Tibial nerve (tissue), 4 donors: ENCODE data around the gene ASIC4. TPM values are rescaled to one million over a fixed set of nuclear protein-coding genes. Genes with fewer than 3 reads are reported as not detected.
A peak's percentile ranks its signal among the peaks of the same experiment; 100 is the strongest.

Source experiments
- DNase-seq, 2 donors: peaks; one replicate each; pipeline ENCODE4 v3.0.0-alpha.2; 2019; ENCODE audit warnings: low spot score in 2 of 2
- H3K27ac ChIP-seq, 4 donors: fragments of 200-600 bp; sonication (generic) in 3 of 4; one replicate each; pipeline ENCODE4 v1.5.1; 2017 to 2019; ENCODE audit warnings: mild to moderate bottlenecking in 1 of 4
- H3K27me3 ChIP-seq, 2 donors: fragments of 200-600 bp; sonication (generic) in 1 of 2; one replicate each; pipeline versions ENCODE4 v1.5.1 to v1.6.0; 2017 to 2019
- H3K36me3 ChIP-seq, 3 donors: fragments of 200-600 bp; sonication (generic); one replicate each; pipeline ENCODE4 v1.5.1; 2018 to 2019
- H3K4me1 ChIP-seq, 4 donors: fragments of 200-600 bp; sonication (generic) in 3 of 4; one replicate each; pipeline ENCODE4 v1.5.1; 2017 to 2019
- H3K4me3 ChIP-seq, 4 donors: fragments of 200-600 bp; sonication (generic) in 3 of 4; one replicate each; pipeline ENCODE4 v1.5.1; 2017 to 2019; ENCODE audit warnings: mild to moderate bottlenecking in 1 of 4, moderate library complexity in 1 of 4
- H3K9me3 ChIP-seq, 4 donors: fragments of 200-600 bp; sonication (generic) in 3 of 4; one replicate each; pipeline ENCODE4 v1.5.1; 2017 to 2019
- CTCF ChIP-seq, 5 experiments: fragments of 200-600 bp in 3 of 5; fragments of 450-650 bp in 2 of 5; sonication (generic) in 3 of 5; IDR thresholded peaks; one replicate each; pipeline ENCODE4 v1.5.1; 2016 to 2019; ENCODE audit warnings: antibody characterized with exemption in 5 of 5, mild to moderate bottlenecking in 3 of 5, moderate library complexity in 2 of 5
- EP300 ChIP-seq, 2 donors: sonication (generic); formaldehyde crosslinking; IDR thresholded peaks; one replicate each; pipeline ENCODE4 v1.6.1; 2017; ENCODE audit warnings: antibody characterized with exemption in 2 of 2, mild to moderate bottlenecking in 1 of 2
- POLR2A ChIP-seq, 2 donors: fragments of 450-650 bp; IDR thresholded peaks; one replicate each; pipeline ENCODE4 v1.6.1; 2017; ENCODE audit warnings: antibody characterized with exemption in 2 of 2, mild to moderate bottlenecking in 2 of 2, moderate library complexity in 2 of 2
- WGBS, 2 donors: methylation state at CpG; one replicate each; pipeline ENCODE4 v1.1.5; 2018; 5-methylcytosine and 5-hydroxymethylcytosine counted together
- total RNA-seq, 4 donors: library from RNA; depleted of rRNA; stranded (reverse); fragments of >200 nt; gene quantifications; one replicate each; pipeline ENCODE4 v1.1.0, GENCODE V29; 2016

Gene ASIC4
- total RNA-seq, 4 donors from 2014 or later, result 0.42 to 3.0 TPM; not detected in 2

- peak; percentile 73 to 84 (median 80) for TF ChIP-seq CTCF (IDR thresholded peaks at IDR 0.05)
- TF ChIP-seq EP300 (IDR thresholded peaks at IDR 0.05), result no peak
- Histone ChIP-seq H3K36me3 (no peaks in the 10 kb centered on the region), H3K9me3 (no peaks in the 10 kb centered on the region), H3K27me3 (peaks cover 0 to 4% of the 10 kb centered on the region in 2 donors), H3K27ac (no peak overlapping the region), H3K4me1 (peaks cover 0 to 7% (median 0%) of the 10 kb centered on the region in 4 donors), H3K4me3 (no peak overlapping the region)
- WGBS, 2 donors, result 34 to 38% methylated on average over 13 to 14 of the region's 14 CpGs
- DNase-seq, result peak; percentile 49 to 52
Observed at GRCh38 chr2:219475697-219476651, 38.3 kb upstream of the ASIC4 start.

DNA sequence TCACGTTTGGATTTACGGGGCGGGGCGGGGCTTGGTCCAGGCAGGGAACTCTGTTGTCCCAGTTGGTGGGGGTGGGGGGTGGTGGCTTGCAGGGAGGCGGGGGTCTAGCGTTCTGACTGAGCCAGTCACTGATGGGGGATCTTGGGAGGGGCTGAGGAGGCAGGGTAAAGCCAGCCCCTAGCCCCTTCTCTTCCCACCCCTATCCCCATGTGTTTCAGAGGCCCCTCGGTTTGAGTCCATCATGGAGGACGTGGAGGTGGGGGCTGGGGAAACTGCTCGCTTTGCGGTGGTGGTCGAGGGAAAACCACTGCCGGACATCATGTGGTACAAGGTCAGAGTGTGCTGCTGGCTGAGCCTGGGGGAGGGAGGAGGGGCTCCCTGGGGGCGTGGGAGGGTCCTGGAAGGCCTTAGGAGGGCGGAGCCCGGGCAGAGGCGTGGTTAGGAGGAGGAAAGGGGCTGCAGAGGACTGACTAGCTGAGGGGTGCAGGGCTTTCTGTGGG, 37.6 kb upstream of the ASIC4 start:
- TF ChIP-seq CTCF (IDR thresholded peaks at IDR 0.05) (no peak), POLR2A (IDR thresholded peaks at IDR 0.05) (no peak), EP300 (IDR thresholded peaks at IDR 0.05) (no peak)
- DNase-seq, result no peak
- Histone ChIP-seq H3K27me3 (peaks cover 0 to 5% of the 10 kb centered on the region in 2 donors), H3K36me3 (no peaks in the 10 kb centered on the region), H3K4me1 (peaks cover 0 to 7% (median 0%) of the 10 kb centered on the region in 4 donors), H3K27ac (no peak overlapping the region), H3K9me3 (no peaks in the 10 kb centered on the region), H3K4me3 (no peak overlapping the region)
- WGBS, 2 donors, result 11% methylated on average over 14 to 15 of the region's 16 CpGs

DNA sequence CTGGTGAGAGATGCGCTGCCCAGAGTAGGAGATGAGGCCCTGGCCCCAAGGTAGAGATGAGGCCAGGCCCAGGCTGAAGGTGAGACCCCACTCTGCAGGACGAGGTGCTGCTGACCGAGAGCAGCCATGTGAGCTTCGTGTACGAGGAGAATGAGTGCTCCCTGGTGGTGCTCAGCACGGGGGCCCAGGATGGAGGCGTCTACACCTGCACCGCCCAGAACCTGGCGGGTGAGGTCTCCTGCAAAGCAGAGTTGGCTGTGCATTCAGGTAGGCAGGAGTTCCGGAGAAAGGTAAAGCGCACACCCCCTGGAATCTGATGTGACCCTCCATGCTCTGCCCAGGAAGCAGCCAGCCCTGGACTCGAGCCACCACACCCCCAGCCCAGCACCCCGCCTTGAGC, 37.1 kb upstream of the ASIC4 start:
- Histone ChIP-seq H3K4me3 (no peak overlapping the region), H3K9me3 (no peaks in the 10 kb centered on the region), H3K36me3 (no peaks in the 10 kb centered on the region), H3K4me1 (peaks cover 0 to 7% (median 0%) of the 10 kb centered on the region in 4 donors), H3K27ac (no peak overlapping the region), H3K27me3 (peaks cover 0 to 7% of the 10 kb centered on the region in 2 donors)
- 75 to 88% methylated on average over 11 to 13 of the region's 13 CpGs for WGBS, 2 donors
- DNase-seq, result no peak
- TF ChIP-seq EP300 (IDR thresholded peaks at IDR 0.05) (no peak), POLR2A (IDR thresholded peaks at IDR 0.05) (no peak), CTCF (IDR thresholded peaks at IDR 0.05) (no peak)

DNA sequence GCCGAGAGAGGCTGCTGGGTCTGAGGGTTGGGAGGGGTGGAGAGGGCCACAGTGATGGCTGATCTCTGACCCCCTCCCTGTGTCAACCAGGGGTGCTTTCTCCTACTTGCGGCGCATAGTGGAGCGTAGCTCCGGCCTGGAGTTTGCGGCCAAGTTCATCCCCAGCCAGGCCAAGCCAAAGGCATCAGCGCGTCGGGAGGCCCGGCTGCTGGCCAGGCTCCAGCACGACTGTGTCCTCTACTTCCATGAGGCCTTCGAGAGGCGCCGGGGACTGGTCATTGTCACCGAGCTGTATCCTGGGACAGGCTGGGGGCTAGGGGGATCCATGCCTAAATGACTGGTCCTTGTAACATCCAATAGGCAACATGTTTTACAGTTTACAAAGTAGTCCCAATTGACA, 36.5 kb upstream of the ASIC4 start:
- Histone ChIP-seq H3K4me1 (peaks cover 0 to 7% (median 0%) of the 10 kb centered on the region in 4 donors), H3K9me3 (no peaks in the 10 kb centered on the region), H3K27ac (no peak overlapping the region), H3K27me3 (peaks cover 0 to 13% of the 10 kb centered on the region in 2 donors), H3K4me3 (no peak overlapping the region), H3K36me3 (no peaks in the 10 kb centered on the region)
- no peak for DNase-seq
- WGBS, 2 donors, result 45 to 62% methylated on average over 5 to 15 of the region's 15 CpGs
- TF ChIP-seq EP300 (IDR thresholded peaks at IDR 0.05) (no peak), POLR2A (IDR thresholded peaks at IDR 0.05) (no peak), CTCF (IDR thresholded peaks at IDR 0.05) (no peak)

GRCh38 chr2:219478916-219479315, 35.4 kb upstream of the ASIC4 start:
- no peak for TF ChIP-seq POLR2A (IDR thresholded peaks at IDR 0.05)
- TF ChIP-seq CTCF (IDR thresholded peaks at IDR 0.05), result no peak
- no peak for TF ChIP-seq EP300 (IDR thresholded peaks at IDR 0.05)
- Histone ChIP-seq H3K4me1 (peaks cover 0 to 14% (median 2%) of the 10 kb centered on the region in 4 donors), H3K36me3 (no peaks in the 10 kb centered on the region), H3K27ac (no peak overlapping the region), H3K9me3 (no peaks in the 10 kb centered on the region), H3K4me3 (no peak overlapping the region), H3K27me3 (peaks cover 0 to 23% of the 10 kb centered on the region in 2 donors)
- 75 to 76% methylated on average over 8 of the region's 8 CpGs for WGBS, 2 donors
- no peak for DNase-seq
